Body of pancreas (tissue), 4 donors: ENCODE measurements around the gene DPY19L1.

Experiments
- CTCF ChIP-seq, 7 experiments: fragments of 450-650 bp in 4 of 7; fragments of 200-600 bp in 3 of 7; sonication (generic) in 3 of 7; IDR thresholded peaks; one replicate each; pipeline ENCODE4 v1.5.1; 2016 to 2019; ENCODE audit warnings: antibody characterized with exemption in 7 of 7
- POLR2A ChIP-seq, 3 donors: fragments of 450-650 bp; IDR thresholded peaks; one replicate each; pipeline ENCODE4 v1.6.1; 2016; ENCODE audit warnings: antibody characterized with exemption in 3 of 3, mild to moderate bottlenecking in 2 of 3

- TF ChIP-seq CTCF (IDR thresholded peaks at IDR 0.05) (no peak), POLR2A (IDR thresholded peaks at IDR 0.05) (no peak)
Measured at GRCh38 chr7:34991938-34992840, 45.1 kb downstream of the DPY19L1 start.
